HepG2 (cell line): ENCODE measurements around the gene GP9. TPM values are rescaled to one million over a fixed set of nuclear protein-coding genes. Genes with fewer than 3 reads are reported as not detected.

Experiments used
- CHD4 ChIP-seq: fragments of 200-600 bp; sonication (generic); IDR thresholded peaks from 2 replicates; pipeline ENCODE4 v1.7.0; 2017; ENCODE audit warnings: mild to moderate bottlenecking, low read length, borderline replicate concordance
- E2F2 ChIP-seq: sonication (generic); formaldehyde crosslinking; IDR thresholded peaks from 2 replicates; pipeline ENCODE4 v1.4.0; 2020; ENCODE audit warnings: missing genetic modification reagents, borderline replicate concordance
- EEA1 ChIP-seq: sonication (generic); formaldehyde crosslinking; IDR thresholded peaks from 2 replicates; pipeline ENCODE4 v1.5.1; 2020; ENCODE audit warnings: mild to moderate bottlenecking, missing genetic modification reagents, borderline replicate concordance
- EP300 ChIP-seq, 3 experiments: sonication (generic) in 1 of 3; formaldehyde crosslinking in 1 of 3; IDR thresholded peaks; 2 replicates each; pipeline versions ENCODE4 v1.5.1 to v1.6.1; 2011 to 2020; ENCODE audit warnings: low read depth in 2 of 3, low read length in 2 of 3, borderline replicate concordance in 1 of 3, improper control_type of control experiment in 1 of 3, mild to moderate bottlenecking in 1 of 3, missing genetic modification reagents in 1 of 3, moderate library complexity in 1 of 3
- HDAC1 ChIP-seq: sonication (generic); formaldehyde crosslinking; IDR thresholded peaks from 2 replicates; pipeline ENCODE4 v1.5.1; 2020; ENCODE audit warnings: mild to moderate bottlenecking, missing genetic modification reagents
- HNRNPK ChIP-seq: fragments of 200-400 bp; formaldehyde crosslinking; IDR thresholded peaks from 2 replicates; pipeline ENCODE4 v1.6.1; 2018; ENCODE audit warnings: low read length, low read depth, moderate library complexity, mild to moderate bottlenecking; ENCODE audit not compliant: poor library complexity, severe bottlenecking
- HOXA7 ChIP-seq: sonication (generic); formaldehyde crosslinking; IDR thresholded peaks from 2 replicates; pipeline ENCODE4 v1.8.1; 2022; ENCODE audit warnings: mild to moderate bottlenecking, missing genetic modification reagents, moderate library complexity
- IRF2 ChIP-seq: IDR thresholded peaks from 2 replicates; pipeline ENCODE4 v1.6.1; 2018; ENCODE audit warnings: missing genetic modification reagents, missing compliant biosample characterization
- JUND ChIP-seq: sonication (generic); formaldehyde crosslinking; IDR thresholded peaks from 2 replicates; pipeline ENCODE4 v1.8.0; 2022; ENCODE audit warnings: mild to moderate bottlenecking, missing genetic modification reagents
- KDM1A ChIP-seq: IDR thresholded peaks from 2 replicates; pipeline ENCODE4 v1.6.1; 2016; ENCODE audit warnings: missing compliant biosample characterization
- MIXL1 ChIP-seq: IDR thresholded peaks from 2 replicates; pipeline ENCODE4 v1.6.1; 2016
- PLRG1 ChIP-seq: fragments of 450-650 bp; conservative IDR thresholded peaks from 2 replicates; pipeline ENCODE4 v1.6.1; 2016
- POLR2AphosphoS5 ChIP-seq: IDR thresholded peaks from 2 replicates; pipeline ENCODE4 v1.6.1; 2012; ENCODE audit warnings: low read depth, low read length
- RBM39 ChIP-seq: fragments of 200-400 bp; formaldehyde crosslinking; IDR thresholded peaks from one replicate; pipeline ENCODE4 v1.6.1; 2018; ENCODE audit warnings: antibody characterized with exemption, mild to moderate bottlenecking, low read depth, low read length; ENCODE audit not compliant: poor library complexity, severe bottlenecking
- SNAPC5 ChIP-seq: sonication (generic); formaldehyde crosslinking; IDR thresholded peaks from 2 replicates; pipeline ENCODE4 v1.8.1; 2023; ENCODE audit warnings: mild to moderate bottlenecking, missing genetic modification reagents, borderline replicate concordance
- SSRP1 ChIP-seq: IDR thresholded peaks from 2 replicates; pipeline ENCODE4 v1.6.1; 2016; ENCODE audit warnings: control low read depth
- U2AF2 ChIP-seq: fragments of 200-400 bp; formaldehyde crosslinking; IDR thresholded peaks from 2 replicates; pipeline ENCODE4 v1.6.1; 2017; ENCODE audit warnings: low read depth, mild to moderate bottlenecking, low read length
- ZFY ChIP-seq: sonication (generic); formaldehyde crosslinking; IDR thresholded peaks from 2 replicates; pipeline ENCODE4 v1.4.0; 2020; ENCODE audit warnings: missing genetic modification reagents
- ZMYM3 ChIP-seq: sonication (generic); formaldehyde crosslinking; IDR thresholded peaks from 2 replicates; pipeline ENCODE4 v1.5.1; 2020; ENCODE audit warnings: mild to moderate bottlenecking, missing genetic modification reagents
- ZNF234 ChIP-seq: sonication (generic); formaldehyde crosslinking; conservative IDR thresholded peaks from 2 replicates; pipeline ENCODE4 v1.5.1; 2020; ENCODE audit warnings: mild to moderate bottlenecking, missing genetic modification reagents
- ZNF333 ChIP-seq: sonication (generic); formaldehyde crosslinking; IDR thresholded peaks from 2 replicates; pipeline ENCODE4 v1.4.0; 2020; ENCODE audit warnings: mild to moderate bottlenecking, missing genetic modification reagents, borderline replicate concordance
- ZNF562 ChIP-seq: sonication (generic); formaldehyde crosslinking; IDR thresholded peaks from 2 replicates; pipeline ENCODE4 v1.8.0; 2022; ENCODE audit warnings: missing genetic modification reagents, borderline replicate concordance
- ZNF614 ChIP-seq: IDR thresholded peaks from 2 replicates; pipeline ENCODE4 v1.6.1; 2018; ENCODE audit warnings: missing biosample characterization, missing genetic modification reagents, inconsistent platforms, borderline replicate concordance
- ZNF687 ChIP-seq: sonication (generic); formaldehyde crosslinking; IDR thresholded peaks from 2 replicates; pipeline ENCODE4 v1.5.1; 2020; ENCODE audit warnings: mild to moderate bottlenecking, missing genetic modification reagents, moderate library complexity
- ZNF7 ChIP-seq: IDR thresholded peaks from 2 replicates; pipeline ENCODE4 v1.6.1; 2016; ENCODE audit warnings: missing biosample characterization, missing genetic modification reagents
- ZNF780A ChIP-seq: sonication (generic); formaldehyde crosslinking; IDR thresholded peaks from 2 replicates; pipeline ENCODE4 v1.8.0; 2022; ENCODE audit warnings: mild to moderate bottlenecking, missing genetic modification reagents, moderate library complexity
- polyA plus RNA-seq, 8 experiments: library from polyadenylated mRNA; depleted of rRNA in 3 of 8; stranded (reverse) in 7 of 8; unstranded in 1 of 8; fragments of >200 nt; fragmentation: Illumina TruSeq in 4 of 8; extraction: Trizol in 4 of 8; gene quantifications; 2 replicates each; pipeline versions ENCODE4 v1.2.1 to v1.2.3, GENCODE V29; 2011 to 2016; ENCODE audit warnings: low read depth in 4 of 8, missing spikeins in 1 of 8, mixed read lengths in 1 of 8; ENCODE audit not compliant: insufficient read depth in 1 of 8
- total RNA-seq, 5 experiments: library from RNA; depleted of rRNA; stranded (reverse); fragments of >200 nt; fragmentation: Illumina TruSeq; extraction: Trizol; gene quantifications; 2 replicates each; pipeline ENCODE4 v1.2.3, GENCODE V29; 2016; ENCODE audit warnings: low read depth in 1 of 5

GP9 gene
- total and polyA plus RNA-seq, 2 of the 13 experiments (the other 11 are each of a cell fraction or from before 2014, with no cell fraction given) = not detected

- TF ChIP-seq ZNF333 (CRISPR knock-in tag) = no peak
- no peak for TF ChIP-seq PLRG1
- no peak for TF ChIP-seq U2AF2
- TF ChIP-seq SNAPC5 (CRISPR knock-in tag) = no peak
- no peak for TF ChIP-seq ZNF562
- no peak for TF ChIP-seq POLR2AphosphoS5
- TF ChIP-seq EEA1 (CRISPR knock-in tag) = no peak
- TF ChIP-seq RBM39 = no peak
- TF ChIP-seq JUND (CRISPR knock-in tag) = no peak
- no peak for TF ChIP-seq E2F2
- TF ChIP-seq KDM1A (CRISPR knock-in tag) = 0 out of 2 replicates have a peak, but pooled peaks have one; percentile 51
- TF ChIP-seq ZNF614 (CRISPR knock-in tag) = no peak
- TF ChIP-seq IRF2 = 0 out of 2 replicates have a peak, but pooled peaks have one; percentile 20
- TF ChIP-seq ZNF780A = no peak
- TF ChIP-seq ZNF7 (CRISPR knock-in tag) = peak; percentile 50; the same call in 1 of the 2 replicates
- peak; percentile 22; the same call in 1 of the 2 replicates for TF ChIP-seq ZNF687 (CRISPR knock-in tag)
- no peak for TF ChIP-seq ZNF234 (CRISPR knock-in tag)
- TF ChIP-seq CHD4 = peak; percentile 77; the same call in 1 of the 2 replicates
- TF ChIP-seq MIXL1 (CRISPR knock-in tag) = no peak
- TF ChIP-seq HNRNPK = no peak
- no peak for TF ChIP-seq EP300 (IDR thresholded peaks at IDR 0.05; ENCODE audit: low read depth in 2 of 2, low read length in 2 of 2)
- TF ChIP-seq EP300 (CRISPR knock-in tag; IDR thresholded peaks at IDR 0.05; ENCODE audit: borderline replicate concordance) = no peak
- peak; percentile 94 for TF ChIP-seq ZMYM3 (CRISPR knock-in tag)
- TF ChIP-seq ZFY (CRISPR knock-in tag) = 0 out of 2 replicates have a peak, but pooled peaks have one; percentile 15
- TF ChIP-seq HDAC1 (CRISPR knock-in tag) = peak; percentile 36; the same call in 1 of the 2 replicates
- no peak for TF ChIP-seq HOXA7
- no peak for TF ChIP-seq SSRP1 (CRISPR knock-in tag)
Measured at GRCh38 chr3:129035360-129036221, 25.0 kb upstream of the GP9 start (continued).
